HepG2 (cell line): Measurements from ENCODE around the gene APOC3. TPM values are rescaled to one million over a fixed set of nuclear protein-coding genes. Genes with fewer than 3 reads are reported as not detected.

Source experiments
- ATAC-seq: fragments of 200-7000 bp; cut with Tn5 transposase; 3 replicates; pipeline ENCODE4 v1.9.1; 2020; ENCODE audit warnings: mild to moderate bottlenecking, moderate library complexity
- BruUV-seq: library from RNA; stranded (reverse); fragments of 400-500 nt; replicated peaks from 2 replicates; lab custom pipeline; 2021; lab: Mats Ljungman, UMichigan
- CTCF ChIA-PET: fragments of 300-600 bp; formaldehyde crosslinking; extraction: SDS; loops from one replicate; lab custom pipeline; 2021; ENCODE audit warnings: low total read pairs, inconsistent platforms, low intra/inter-chr PET ratio; lab: Yijun Ruan, JAX
- POLR2A ChIA-PET: fragments of 350-600 bp; sonication (Branson Sonifier 250); formaldehyde crosslinking; loops from one replicate; lab custom pipeline; 2020; ENCODE audit warnings: antibody characterized with exemption, inconsistent platforms; lab: Yijun Ruan, JAX
- DNase-seq: peaks from one replicate; pipeline ENCODE4 v3.0.0-alpha.2; 2015; ENCODE audit warnings: low spot score
- FAIRE-seq: peaks from 3 replicates; lab custom pipeline; 2011; peaks lifted over from hg19 to GRCh38; lab: Jason Lieb, UNC
- H2AFZ ChIP-seq: one replicate; pipeline ENCODE4 v1.6.1; 2011; ENCODE audit warnings: low read length, inconsistent platforms
- H3K27ac ChIP-seq: fragments of 300-600 bp; 3 replicates; pipeline ENCODE4 v1.8.0; 2011; ENCODE audit warnings: mixed run types, mild to moderate bottlenecking, mixed read lengths, low read length, inconsistent platforms; ENCODE audit not compliant: insufficient read depth; ENCODE audit errors: extremely low read length
- H3K27me3 ChIP-seq, 2 experiments: fragments of 200-600 bp in 1 of 2; 2 replicates in 1 of 2; 3 replicates in 1 of 2; pipeline versions ENCODE4 v1.6.0 to v1.8.0; 2011; ENCODE audit warnings: low read length in 2 of 2, mild to moderate bottlenecking in 2 of 2, moderate library complexity in 2 of 2, inconsistent platforms in 1 of 2; ENCODE audit not compliant: insufficient read depth in 2 of 2, control insufficient read depth in 1 of 2
- H3K36me3 ChIP-seq, 2 experiments: fragments of 200-600 bp in 1 of 2; replicated peaks in 1 of 2; 2 replicates in 1 of 2; 3 replicates in 1 of 2; pipeline versions ENCODE4 v1.5.1 to v1.8.0; 2011; ENCODE audit warnings: low read length in 2 of 2, inconsistent platforms in 1 of 2; ENCODE audit not compliant: insufficient read depth in 2 of 2, control insufficient read depth in 1 of 2
- H3K4me1 ChIP-seq: 2 replicates; pipeline ENCODE4 v1.5.1; 2012; ENCODE audit warnings: low read length, inconsistent platforms; ENCODE audit not compliant: insufficient read depth
- H3K4me2 ChIP-seq: 2 replicates; pipeline ENCODE4 v1.6.0; 2011; ENCODE audit warnings: low read depth, low read length, inconsistent platforms
- H3K4me3 ChIP-seq, 3 experiments: fragments of 200-600 bp in 1 of 3; sonication (generic), shearing (Covaris generic) in 1 of 3; replicated peaks in 1 of 3; 2 replicates each; pipeline ENCODE4 v1.5.1; 2011 to 2016; ENCODE audit warnings: low read length in 3 of 3, inconsistent platforms in 2 of 3, low read depth in 2 of 3, mild to moderate bottlenecking in 2 of 3, control low read depth in 1 of 3, mixed read lengths in 1 of 3; ENCODE audit not compliant: insufficient read depth in 1 of 3
- H3K79me2 ChIP-seq: one replicate; pipeline ENCODE4 v1.6.1; 2011; ENCODE audit warnings: low read length, inconsistent platforms; ENCODE audit not compliant: insufficient read depth
- H3K9ac ChIP-seq: 2 replicates; pipeline ENCODE4 v1.6.0; 2011; ENCODE audit warnings: mild to moderate bottlenecking, low read depth, low read length, inconsistent platforms; ENCODE audit not compliant: insufficient read depth
- H3K9me3 ChIP-seq: 2 replicates; pipeline ENCODE4 v1.5.1; 2012; ENCODE audit warnings: mild to moderate bottlenecking, low read length
- H4K20me1 ChIP-seq: 2 replicates; pipeline ENCODE4 v1.6.0; 2011; ENCODE audit warnings: inconsistent platforms, mild to moderate bottlenecking, low read length, moderate library complexity; ENCODE audit not compliant: insufficient read depth
- ATF7-NPFF ChIP-seq: sonication (generic); formaldehyde crosslinking; IDR thresholded peaks from 2 replicates; pipeline ENCODE4 v1.8.1; 2023; ENCODE audit warnings: mild to moderate bottlenecking, low read depth, missing genetic modification reagents, moderate library complexity
- BRCA1 ChIP-seq: sonication (generic); formaldehyde crosslinking; IDR thresholded peaks from 2 replicates; pipeline ENCODE4 v1.4.0; 2020; ENCODE audit warnings: missing genetic modification reagents
- FOSL2 ChIP-seq: sonication (generic); formaldehyde crosslinking; IDR thresholded peaks from 2 replicates; pipeline ENCODE4 v1.4.0; 2020; ENCODE audit warnings: missing genetic modification reagents
- HHEX ChIP-seq: IDR thresholded peaks from 2 replicates; pipeline ENCODE4 v1.6.1; 2016; ENCODE audit warnings: control low read depth
- IRX3 ChIP-seq: sonication (generic); formaldehyde crosslinking; IDR thresholded peaks from 2 replicates; pipeline ENCODE4 v1.8.1; 2023; ENCODE audit warnings: mild to moderate bottlenecking, low read depth, missing genetic modification reagents, borderline replicate concordance
- JUNB ChIP-seq: sonication (generic); formaldehyde crosslinking; IDR thresholded peaks from 2 replicates; pipeline ENCODE4 v1.8.0; 2022; ENCODE audit warnings: missing genetic modification reagents, mild to moderate bottlenecking, borderline replicate concordance
- KDM4B ChIP-seq: sonication (generic); formaldehyde crosslinking; IDR thresholded peaks from 2 replicates; pipeline ENCODE4 v1.4.0; 2020; ENCODE audit warnings: missing genetic modification reagents
- MZF1 ChIP-seq: sonication (generic); formaldehyde crosslinking; IDR thresholded peaks from 2 replicates; pipeline ENCODE4 v1.8.1; 2023; ENCODE audit warnings: mild to moderate bottlenecking, missing genetic modification reagents, borderline replicate concordance
- PHF8 ChIP-seq: sonication (generic); formaldehyde crosslinking; IDR thresholded peaks from 2 replicates; pipeline ENCODE4 v1.5.0; 2020; ENCODE audit warnings: missing genetic modification reagents
- POLR2AphosphoS5 ChIP-seq: IDR thresholded peaks from 2 replicates; pipeline ENCODE4 v1.6.1; 2012; ENCODE audit warnings: low read depth, low read length
- RARG ChIP-seq: sonication (generic); formaldehyde crosslinking; IDR thresholded peaks from 2 replicates; pipeline ENCODE4 v1.4.0; 2020; ENCODE audit warnings: low read depth, mild to moderate bottlenecking, missing genetic modification reagents
- THAP9 ChIP-seq: sonication (generic); formaldehyde crosslinking; IDR thresholded peaks from 2 replicates; pipeline ENCODE4; 2020; ENCODE audit warnings: missing genetic modification reagents, mild to moderate bottlenecking, borderline replicate concordance
- XRCC5 ChIP-seq: fragments of 200-400 bp; formaldehyde crosslinking; optimal IDR thresholded peaks from 2 replicates; pipeline ENCODE3; 2017; ENCODE audit warnings: mild to moderate bottlenecking, low read length
- ZNF530 ChIP-seq: sonication (generic); formaldehyde crosslinking; IDR thresholded peaks from 2 replicates; pipeline ENCODE4 v1.5.0; 2020; ENCODE audit warnings: low read depth, mild to moderate bottlenecking, missing genetic modification reagents
- WGBS: methylation state at CpG from one replicate; pipeline ENCODE4 v1.1.6; 2017; ENCODE audit warnings: low lambda C conversion rate; 5-methylcytosine and 5-hydroxymethylcytosine counted together
- in situ Hi-C: cut with HindIII; loops from 2 replicates; pipeline ENCODE4 v1.10.0; 2017; ENCODE audit warnings: low pct_unique_long_range_greater_than_20kb; ENCODE audit not compliant: extremely low pct_ligation_motif_present
- intact Hi-C: fragments of 100-400 bp; cut with micrococcal nuclease; formaldehyde crosslinking; loops from one replicate; pipeline ENCODE4 v1.10.0; 2022; ENCODE audit not compliant: unreplicated experiment
- polyA plus RNA-seq, 8 experiments: library from polyadenylated mRNA; depleted of rRNA in 3 of 8; stranded (reverse) in 7 of 8; unstranded in 1 of 8; fragments of >200 nt; fragmentation: Illumina TruSeq in 4 of 8; extraction: Trizol in 4 of 8; gene quantifications; 2 replicates each; pipeline versions ENCODE4 v1.2.1 to v1.2.3, GENCODE V29; 2011 to 2016; ENCODE audit warnings: low read depth in 4 of 8, missing spikeins in 1 of 8, mixed read lengths in 1 of 8; ENCODE audit not compliant: insufficient read depth in 1 of 8
- total RNA-seq, 5 experiments: library from RNA; depleted of rRNA; stranded (reverse); fragments of >200 nt; fragmentation: Illumina TruSeq; extraction: Trizol; gene quantifications; 2 replicates each; pipeline ENCODE4 v1.2.3, GENCODE V29; 2016; ENCODE audit warnings: low read depth in 1 of 5
- TF ChIP-seq, protein P1 (sequence below): sonication (generic); formaldehyde crosslinking; IDR thresholded peaks from 2 replicates; pipeline ENCODE4 v1.8.1; 2023; ENCODE audit warnings: mild to moderate bottlenecking, missing genetic modification reagents

Gene APOC3
- total and polyA plus RNA-seq, 2 of the 13 experiments (the other 11 are each of a cell fraction or from before 2014, with no cell fraction given): 314 to 687 TPM

DNA sequence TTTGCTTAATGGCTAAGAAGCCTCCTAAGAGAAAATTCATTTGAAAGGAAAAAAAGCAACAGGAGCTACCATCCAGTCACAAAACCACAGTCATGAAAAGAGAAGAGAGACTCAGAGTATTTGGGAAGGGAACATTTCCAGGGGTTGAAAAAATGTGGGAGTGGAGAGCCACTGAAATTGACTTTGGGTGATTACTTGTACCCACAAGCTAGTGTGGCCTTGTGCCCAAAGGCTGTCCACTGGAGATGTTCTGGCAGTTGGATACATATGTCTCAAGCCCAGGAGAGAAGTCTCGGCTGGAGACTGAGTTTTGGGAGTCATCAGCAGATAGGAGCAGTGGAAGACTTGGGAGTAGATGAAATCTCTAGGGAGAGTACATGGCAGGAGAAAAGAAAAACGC is 34.9 kb upstream of the APOC3 start:
- H4K20me1 ChIP-seq: no peaks in the 10 kb centered on the region
- H3K27me3 ChIP-seq: no peaks in the 10 kb centered on the region; a peak in 1 of 5 replicates
- peaks cover 13% of the 10 kb centered on the region for H3K79me2 ChIP-seq
- FAIRE-seq (no peak), ATAC-seq (no peak), DNase-seq (no peak)
- in situ Hi-C loops: loop anchor here (5.0 to 10.0 kb wide), 2 partner anchors 42 to 300 kb away; partner anchors contain the start of genes APOA1 and SIK3
- no peak overlapping the region for H3K9ac ChIP-seq
- H3K4me3 ChIP-seq: no peak overlapping the region
- ChIA-PET CTCF (no interaction called here), POLR2A (interaction anchor here (12.0 to 17.3 kb wide), 2 partner anchors 12 to 35 kb away, joined by 291 to 1365 read pairs; partner anchors contain the start of genes APOA1, APOA4 and APOC3)
- intact Hi-C loops: no loop called here
- WGBS: 98% methylated on average over 2 of the region's 2 CpGs
- no peaks in the 10 kb centered on the region for H3K9me3 ChIP-seq
- H2AFZ ChIP-seq: no peak overlapping the region
- H3K4me1 ChIP-seq: peaks cover 76% of the 10 kb centered on the region
- H3K36me3 ChIP-seq: no peaks in the 10 kb centered on the region
- H3K27ac ChIP-seq: no peak overlapping the region
- BruUV-seq: no TSS peak
- TF ChIP-seq FOSL2 (CRISPR knock-in tag) (no peak), HHEX (CRISPR knock-in tag) (no peak), PHF8 (CRISPR knock-in tag) (no peak), POLR2AphosphoS5 (no peak), ATF7-NPFF (no peak), JUNB (CRISPR knock-in tag) (no peak), XRCC5 (no peak), BRCA1 (CRISPR knock-in tag) (no peak), IRX3 (CRISPR knock-in tag) (no peak), THAP9 (CRISPR knock-in tag) (no peak), KDM4B (CRISPR knock-in tag) (no peak), RARG (CRISPR knock-in tag) (no peak), MZF1 (CRISPR knock-in tag) (no peak), ZNF530 (CRISPR knock-in tag) (no peak)
- TF ChIP-seq, protein P1, sequence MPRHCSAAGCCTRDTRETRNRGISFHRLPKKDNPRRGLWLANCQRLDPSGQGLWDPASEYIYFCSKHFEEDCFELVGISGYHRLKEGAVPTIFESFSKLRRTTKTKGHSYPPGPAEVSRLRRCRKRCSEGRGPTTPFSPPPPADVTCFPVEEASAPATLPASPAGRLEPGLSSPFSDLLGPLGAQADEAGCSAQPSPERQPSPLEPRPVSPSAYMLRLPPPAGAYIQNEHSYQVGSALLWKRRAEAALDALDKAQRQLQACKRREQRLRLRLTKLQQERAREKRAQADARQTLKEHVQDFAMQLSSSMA: no peak
- TF ChIP-seq, all 625 proteins: peak for 0
- no peak overlapping the region for H3K4me2 ChIP-seq
